ENCODE measurements around the gene NKAIN2.

The NKAIN2 gene

GRCh38 chr6:124197148-124197547 is 393.5 kb downstream of the NKAIN2 start (continued):
- TF ChIP-seq ZBTB21 (tag by site-specific recombination; IDR thresholded peaks at IDR 0.05) (no peak), ZNF639 (tag by site-specific recombination; IDR thresholded peaks at IDR 0.05) (no peak), ZNF837 (tag by site-specific recombination; IDR thresholded peaks at IDR 0.05) (no peak)

GRCh38 chr6:124199286-124199685 is 395.6 kb downstream of the NKAIN2 start:
- H3K36me3 ChIP-seq (ENCODE audit: control insufficient read depth in 2 of 2, insufficient read depth in 1 of 2, low read length in 2 of 2): no peaks in the 10 kb centered on the region
- ChIA-PET CTCF (interaction anchor here (0.6 to 1.7 kb wide), 2 partner anchors 11 to 397 kb away, joined by 5 read pairs; no protein-coding TSS in a partner anchor), POLR2A (no interaction called here)
- no peak overlapping the region for H3K27ac ChIP-seq (ENCODE audit: extremely low read depth, low read depth, low read length)
- H3K9me3 ChIP-seq (ENCODE audit: control insufficient read depth, insufficient read depth, low read depth, low read length): no peaks in the 10 kb centered on the region
- no peak overlapping the region for H3K4me3 ChIP-seq (ENCODE audit: low read depth, low read length)
- H3K4me1 ChIP-seq (ENCODE audit: control insufficient read depth, insufficient read depth, low read length): no peaks in the 10 kb centered on the region
- TF ChIP-seq PRDM10 (tag by site-specific recombination; IDR thresholded peaks at IDR 0.05) (no peak), SALL2 (tag by site-specific recombination; IDR thresholded peaks at IDR 0.05; ENCODE audit: borderline replicate concordance) (no peak), ZNF521 (tag by site-specific recombination; IDR thresholded peaks at IDR 0.05) (no peak), ZNF488 (tag by site-specific recombination; IDR thresholded peaks at IDR 0.05) (no peak), INSM2 (tag by site-specific recombination; IDR thresholded peaks at IDR 0.05) (no peak), ZNF155 (tag by site-specific recombination; IDR thresholded peaks at IDR 0.05) (no peak), ZNF37A (tag by site-specific recombination; IDR thresholded peaks at IDR 0.05) (no peak), PRDM4 (tag by site-specific recombination; IDR thresholded peaks at IDR 0.05) (no peak), ZNF18 (tag by site-specific recombination; IDR thresholded peaks at IDR 0.05) (no peak), ZNF768 (tag by site-specific recombination; IDR thresholded peaks at IDR 0.05) (no peak), ZNF114 (tag by site-specific recombination; IDR thresholded peaks at IDR 0.05) (no peak), ZNF518A (tag by site-specific recombination; conservative IDR thresholded peaks at IDR 0.05; ENCODE audit: low read depth) (no peak), ZBTB6 (tag by site-specific recombination; IDR thresholded peaks at IDR 0.05) (no peak), OVOL3 (tag by site-specific recombination; IDR thresholded peaks at IDR 0.05) (no peak), GFI1B (tag by site-specific recombination; IDR thresholded peaks at IDR 0.05) (no peak)
